ENCODE results near the gene MCTP2.
A peak's percentile ranks its signal among the peaks of the same experiment; 100 is the strongest.

The MCTP2 gene

GRCh38 chr15:94416820-94417219, 185.5 kb downstream of the MCTP2 start:
- H3K4me3 ChIP-seq (ENCODE audit: low read length in 2 of 2) = no peak overlapping the region
- H3K27me3 ChIP-seq (ENCODE audit: control insufficient read depth in 1 of 2, insufficient read depth in 2 of 2, low read length in 2 of 2) = no peaks in the 10 kb centered on the region
- no peaks in the 10 kb centered on the region for H3K36me3 ChIP-seq (ENCODE audit: control insufficient read depth in 2 of 2, insufficient read depth in 2 of 2, low read length in 2 of 2)
- H3K4me1 ChIP-seq (ENCODE audit: control insufficient read depth, insufficient read depth, low read length) = peaks cover 3% of the 10 kb centered on the region
- H3K9me3 ChIP-seq (ENCODE audit: control insufficient read depth in 2 of 2, low read length in 2 of 2) = no peaks in the 10 kb centered on the region
- H3K9ac ChIP-seq (ENCODE audit: low read length in 2 of 2) = no peak overlapping the region
- no peak overlapping the region for H3K27ac ChIP-seq (ENCODE audit: low read length)

GRCh38 chr15:94417501-94418293, 186.3 kb downstream of the MCTP2 start:
- Histone ChIP-seq H3K9me3 (ENCODE audit: control insufficient read depth in 2 of 2, low read length in 2 of 2) (no peaks in the 10 kb centered on the region), H3K36me3 (ENCODE audit: control insufficient read depth in 2 of 2, insufficient read depth in 2 of 2, low read length in 2 of 2) (no peaks in the 10 kb centered on the region), H3K4me3 (ENCODE audit: low read length in 2 of 2) (peak overlapping the region in 1 of 2 donors; percentile 27), H3K27me3 (ENCODE audit: control insufficient read depth in 1 of 2, insufficient read depth in 2 of 2, low read length in 2 of 2) (no peaks in the 10 kb centered on the region), H3K9ac (ENCODE audit: low read length in 2 of 2) (no peak overlapping the region), H3K27ac (ENCODE audit: low read length) (no peak overlapping the region), H3K4me1 (ENCODE audit: control insufficient read depth, insufficient read depth, low read length) (peaks cover 3% of the 10 kb centered on the region)

- no peaks in the 10 kb centered on the region for H3K36me3 ChIP-seq (ENCODE audit: control insufficient read depth in 2 of 2, insufficient read depth in 2 of 2, low read length in 2 of 2)
- H3K9me3 ChIP-seq (ENCODE audit: control insufficient read depth in 2 of 2, low read length in 2 of 2) = no peaks in the 10 kb centered on the region
- no peaks in the 10 kb centered on the region for H3K27me3 ChIP-seq (ENCODE audit: control insufficient read depth in 1 of 2, insufficient read depth in 2 of 2, low read length in 2 of 2)
Measured at GRCh38 chr15:94421706-94422105, 190.3 kb downstream of the MCTP2 start.

GRCh38 chr15:94432279-94432678, 200.9 kb downstream of the MCTP2 start:
- Histone ChIP-seq H3K4me3 (ENCODE audit: low read length in 2 of 2) (no peak overlapping the region), H3K36me3 (ENCODE audit: control insufficient read depth in 2 of 2, insufficient read depth in 2 of 2, low read length in 2 of 2) (no peaks in the 10 kb centered on the region), H3K9me3 (ENCODE audit: control insufficient read depth in 2 of 2, low read length in 2 of 2) (no peaks in the 10 kb centered on the region), H3K9ac (ENCODE audit: low read length in 2 of 2) (no peak overlapping the region), H3K27me3 (ENCODE audit: control insufficient read depth in 1 of 2, insufficient read depth in 2 of 2, low read length in 2 of 2) (no peaks in the 10 kb centered on the region), H3K4me1 (ENCODE audit: control insufficient read depth, insufficient read depth, low read length) (no peaks in the 10 kb centered on the region), H3K27ac (ENCODE audit: low read length) (no peak overlapping the region)

More at GRCh38 chr15:94421706-94422105, 190.3 kb downstream of the MCTP2 start:
- H3K9ac ChIP-seq (ENCODE audit: low read length in 2 of 2) = no peak overlapping the region
- H3K27ac ChIP-seq (ENCODE audit: low read length) = no peak overlapping the region
- H3K4me1 ChIP-seq (ENCODE audit: control insufficient read depth, insufficient read depth, low read length) = no peaks in the 10 kb centered on the region
- H3K4me3 ChIP-seq (ENCODE audit: low read length in 2 of 2) = no peak overlapping the region

GRCh38 chr15:94439158-94439557, 207.8 kb downstream of the MCTP2 start:
- no peak overlapping the region for H3K27ac ChIP-seq (ENCODE audit: low read length)
- no peaks in the 10 kb centered on the region for H3K4me1 ChIP-seq (ENCODE audit: control insufficient read depth, insufficient read depth, low read length)
- H3K9ac ChIP-seq (ENCODE audit: low read length in 2 of 2) = no peak overlapping the region
- H3K4me3 ChIP-seq (ENCODE audit: low read length in 2 of 2) = no peak overlapping the region
- H3K27me3 ChIP-seq (ENCODE audit: control insufficient read depth in 1 of 2, insufficient read depth in 2 of 2, low read length in 2 of 2) = no peaks in the 10 kb centered on the region
- H3K9me3 ChIP-seq (ENCODE audit: control insufficient read depth in 2 of 2, low read length in 2 of 2) = no peaks in the 10 kb centered on the region
- no peaks in the 10 kb centered on the region for H3K36me3 ChIP-seq (ENCODE audit: control insufficient read depth in 2 of 2, insufficient read depth in 2 of 2, low read length in 2 of 2)

GRCh38 chr15:94441760-94442159, 210.4 kb downstream of the MCTP2 start:
- Histone ChIP-seq H3K9ac (ENCODE audit: low read length in 2 of 2) (no peak overlapping the region), H3K4me1 (ENCODE audit: control insufficient read depth, insufficient read depth, low read length) (no peaks in the 10 kb centered on the region), H3K27me3 (ENCODE audit: control insufficient read depth in 1 of 2, insufficient read depth in 2 of 2, low read length in 2 of 2) (no peaks in the 10 kb centered on the region), H3K4me3 (ENCODE audit: low read length in 2 of 2) (no peak overlapping the region), H3K9me3 (ENCODE audit: control insufficient read depth in 2 of 2, low read length in 2 of 2) (no peaks in the 10 kb centered on the region), H3K27ac (ENCODE audit: low read length) (peak overlapping the region; percentile 42), H3K36me3 (ENCODE audit: control insufficient read depth in 2 of 2, insufficient read depth in 2 of 2, low read length in 2 of 2) (no peaks in the 10 kb centered on the region)

- Histone ChIP-seq H3K4me1 (ENCODE audit: control insufficient read depth, insufficient read depth, low read length) (no peaks in the 10 kb centered on the region), H3K27ac (ENCODE audit: low read length) (peak overlapping the region; percentile 42), H3K4me3 (ENCODE audit: low read length in 2 of 2) (no peak overlapping the region), H3K36me3 (ENCODE audit: control insufficient read depth in 2 of 2, insufficient read depth in 2 of 2, low read length in 2 of 2) (no peaks in the 10 kb centered on the region), H3K27me3 (ENCODE audit: control insufficient read depth in 1 of 2, insufficient read depth in 2 of 2, low read length in 2 of 2) (no peaks in the 10 kb centered on the region), H3K9ac (ENCODE audit: low read length in 2 of 2) (no peak overlapping the region), H3K9me3 (ENCODE audit: control insufficient read depth in 2 of 2, low read length in 2 of 2) (no peaks in the 10 kb centered on the region)
Measured at GRCh38 chr15:94442480-94442879, 211.1 kb downstream of the MCTP2 start.

- Histone ChIP-seq H3K4me1 (ENCODE audit: control insufficient read depth, insufficient read depth, low read length) (no peaks in the 10 kb centered on the region), H3K27me3 (ENCODE audit: control insufficient read depth in 1 of 2, insufficient read depth in 2 of 2, low read length in 2 of 2) (no peaks in the 10 kb centered on the region), H3K4me3 (ENCODE audit: low read length in 2 of 2) (no peak overlapping the region), H3K9me3 (ENCODE audit: control insufficient read depth in 2 of 2, low read length in 2 of 2) (no peaks in the 10 kb centered on the region), H3K27ac (ENCODE audit: low read length) (peak overlapping the region; percentile 42), H3K9ac (ENCODE audit: low read length in 2 of 2) (no peak overlapping the region), H3K36me3 (ENCODE audit: control insufficient read depth in 2 of 2, insufficient read depth in 2 of 2, low read length in 2 of 2) (no peaks in the 10 kb centered on the region)
Measured at GRCh38 chr15:94443186-94443585, 211.8 kb downstream of the MCTP2 start.

- Histone ChIP-seq H3K27ac (ENCODE audit: low read length) (peak overlapping the region; percentile 65), H3K4me3 (ENCODE audit: low read length in 2 of 2) (no peak overlapping the region), H3K36me3 (ENCODE audit: control insufficient read depth in 2 of 2, insufficient read depth in 2 of 2, low read length in 2 of 2) (no peaks in the 10 kb centered on the region), H3K27me3 (ENCODE audit: control insufficient read depth in 1 of 2, insufficient read depth in 2 of 2, low read length in 2 of 2) (no peaks in the 10 kb centered on the region), H3K4me1 (ENCODE audit: control insufficient read depth, insufficient read depth, low read length) (no peaks in the 10 kb centered on the region), H3K9me3 (ENCODE audit: control insufficient read depth in 2 of 2, low read length in 2 of 2) (no peaks in the 10 kb centered on the region), H3K9ac (ENCODE audit: low read length in 2 of 2) (peak overlapping the region in 1 of 2 donors; percentile 32)
Measured at GRCh38 chr15:94445566-94446160, 214.3 kb downstream of the MCTP2 start.

- Histone ChIP-seq H3K36me3 (ENCODE audit: control insufficient read depth in 2 of 2, insufficient read depth in 2 of 2, low read length in 2 of 2) (no peaks in the 10 kb centered on the region), H3K9me3 (ENCODE audit: control insufficient read depth in 2 of 2, low read length in 2 of 2) (no peaks in the 10 kb centered on the region), H3K4me3 (ENCODE audit: low read length in 2 of 2) (no peak overlapping the region), H3K27me3 (ENCODE audit: control insufficient read depth in 1 of 2, insufficient read depth in 2 of 2, low read length in 2 of 2) (no peaks in the 10 kb centered on the region), H3K9ac (ENCODE audit: low read length in 2 of 2) (peak overlapping the region in 1 of 2 donors; percentile 32), H3K4me1 (ENCODE audit: control insufficient read depth, insufficient read depth, low read length) (no peaks in the 10 kb centered on the region), H3K27ac (ENCODE audit: low read length) (peak overlapping the region; percentile 65)
Measured at GRCh38 chr15:94446441-94446840, 215.1 kb downstream of the MCTP2 start.

GRCh38 chr15:94451466-94451865, 220.1 kb downstream of the MCTP2 start:
- Histone ChIP-seq H3K9me3 (ENCODE audit: control insufficient read depth in 2 of 2, low read length in 2 of 2) (no peaks in the 10 kb centered on the region), H3K4me1 (ENCODE audit: control insufficient read depth, insufficient read depth, low read length) (no peaks in the 10 kb centered on the region), H3K9ac (ENCODE audit: low read length in 2 of 2) (no peak overlapping the region), H3K27ac (ENCODE audit: low read length) (no peak overlapping the region), H3K27me3 (ENCODE audit: control insufficient read depth in 1 of 2, insufficient read depth in 2 of 2, low read length in 2 of 2) (no peaks in the 10 kb centered on the region), H3K36me3 (ENCODE audit: control insufficient read depth in 2 of 2, insufficient read depth in 2 of 2, low read length in 2 of 2) (no peaks in the 10 kb centered on the region), H3K4me3 (ENCODE audit: low read length in 2 of 2) (no peak overlapping the region)
